Measurements from ENCODE around the gene PDE7B. TPM values are rescaled to one million over a fixed set of nuclear protein-coding genes. Genes with fewer than 3 reads are reported as not detected.
A peak's percentile ranks its signal among the peaks of the same experiment; 100 is the strongest.

PDE7B gene
- total and polyA plus RNA-seq, 2 experiments from 2014 or later: 3.1 to 6.8 TPM

DNA sequence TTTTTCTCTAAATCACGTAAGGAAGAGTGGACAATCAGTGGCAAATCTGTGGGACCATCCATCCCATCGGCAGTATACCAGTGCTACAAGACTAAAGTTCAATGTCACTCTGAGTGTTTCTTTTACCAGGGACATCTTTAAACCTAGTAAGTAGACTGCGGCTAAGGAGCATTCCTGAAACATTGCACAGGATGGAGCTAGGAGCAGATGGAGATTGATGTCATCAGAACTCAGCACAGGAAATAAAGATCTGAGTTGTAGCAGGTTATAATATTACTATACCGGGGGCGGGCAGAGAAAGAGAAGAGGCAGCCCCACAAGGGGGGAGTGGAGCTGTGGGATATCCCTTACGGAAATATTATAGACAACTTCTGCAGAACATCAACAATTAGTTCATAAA, 236.5 kb downstream of the PDE7B start:
- H3K9me2 ChIP-seq (ENCODE audit: insufficient read depth): no peaks in the 10 kb centered on the region
- no peak overlapping the region for H3K4me3 ChIP-seq
- no peak overlapping the region for H2AFZ ChIP-seq
- H3K27ac ChIP-seq: no peak overlapping the region
- peaks cover 25% of the 10 kb centered on the region for H3K79me2 ChIP-seq (ENCODE audit: insufficient read depth)
- H3K4me2 ChIP-seq (ENCODE audit: unreplicated experiment): no peak overlapping the region
- H3K9me3 ChIP-seq (ENCODE audit: low read depth): no peaks in the 10 kb centered on the region
- H4K20me1 ChIP-seq (ENCODE audit: insufficient read depth): no peaks in the 10 kb centered on the region
- no peaks in the 10 kb centered on the region for H3K36me3 ChIP-seq (ENCODE audit: low read depth)
- peak; percentile 38 for DNase-seq
- H3K9ac ChIP-seq: no peak overlapping the region
- in situ Hi-C loops (cut with MboI): no loop called here
- peaks cover 21% of the 10 kb centered on the region for H3F3A ChIP-seq (ENCODE audit: insufficient read depth)
- H3K27me3 ChIP-seq (replicated peaks; ENCODE audit: insufficient read depth): no peaks in the 10 kb centered on the region
- H3K4me1 ChIP-seq (ENCODE audit: insufficient read depth): peaks cover 39% of the 10 kb centered on the region
- TF ChIP-seq EZH2 (IDR thresholded peaks at IDR 0.05; ENCODE audit: insufficient read depth, poor library complexity, severe bottlenecking): no peak
- no peak for TF ChIP-seq EZH2phosphoT487 (IDR thresholded peaks at IDR 0.05; ENCODE audit: insufficient read depth, low read depth)
- 88 to 93% methylated on average over 6 of the region's 6 CpGs for WGBS, 2 experiments (ENCODE audit: low coverage in 1 of 2, low lambda C conversion rate in 2 of 2, missing lambda C conversion rate in 2 of 2)

DNA sequence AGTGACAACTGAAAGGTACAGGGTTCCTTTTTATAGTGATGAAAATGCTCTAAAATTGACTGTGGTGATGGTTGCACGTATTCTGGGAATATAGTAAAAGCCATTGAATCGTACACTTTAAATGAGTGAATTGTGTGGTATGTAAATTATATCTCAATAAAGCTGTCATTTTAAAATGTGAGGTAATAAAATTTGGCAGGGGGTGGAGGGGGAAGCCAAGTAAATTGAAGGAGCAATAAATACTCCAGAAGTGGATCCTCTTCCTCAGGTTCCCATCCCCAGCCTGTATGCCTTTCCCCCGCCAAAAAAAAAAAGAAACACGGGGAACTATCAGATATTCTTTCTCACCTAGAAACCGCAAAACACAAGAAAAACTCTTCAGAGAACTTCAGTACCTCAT, 237.2 kb downstream of the PDE7B start:
- Histone ChIP-seq H2AFZ (no peak overlapping the region), H3K9ac (no peak overlapping the region), H4K20me1 (ENCODE audit: insufficient read depth) (no peaks in the 10 kb centered on the region), H3K4me1 (ENCODE audit: insufficient read depth) (peaks cover 39% of the 10 kb centered on the region), H3K9me3 (ENCODE audit: low read depth) (no peaks in the 10 kb centered on the region), H3K27me3 (replicated peaks; ENCODE audit: insufficient read depth) (no peaks in the 10 kb centered on the region), H3K36me3 (ENCODE audit: low read depth) (no peaks in the 10 kb centered on the region), H3K79me2 (ENCODE audit: insufficient read depth) (peaks cover 20% of the 10 kb centered on the region), H3K4me2 (ENCODE audit: unreplicated experiment) (no peak overlapping the region), H3K4me3 (no peak overlapping the region), H3K9me2 (ENCODE audit: insufficient read depth) (no peaks in the 10 kb centered on the region), H3F3A (ENCODE audit: insufficient read depth) (peaks cover 21% of the 10 kb centered on the region), H3K27ac (no peak overlapping the region)
- no peak for TF ChIP-seq EZH2 (IDR thresholded peaks at IDR 0.05; ENCODE audit: insufficient read depth, poor library complexity, severe bottlenecking)
- TF ChIP-seq EZH2phosphoT487 (IDR thresholded peaks at IDR 0.05; ENCODE audit: insufficient read depth, low read depth): no peak
- no peak for DNase-seq
- WGBS, 2 experiments (ENCODE audit: low coverage in 1 of 2, low lambda C conversion rate in 2 of 2, missing lambda C conversion rate in 2 of 2): 89 to 93% methylated on average over 5 of the region's 5 CpGs
- in situ Hi-C loops (cut with MboI): no loop called here

DNA sequence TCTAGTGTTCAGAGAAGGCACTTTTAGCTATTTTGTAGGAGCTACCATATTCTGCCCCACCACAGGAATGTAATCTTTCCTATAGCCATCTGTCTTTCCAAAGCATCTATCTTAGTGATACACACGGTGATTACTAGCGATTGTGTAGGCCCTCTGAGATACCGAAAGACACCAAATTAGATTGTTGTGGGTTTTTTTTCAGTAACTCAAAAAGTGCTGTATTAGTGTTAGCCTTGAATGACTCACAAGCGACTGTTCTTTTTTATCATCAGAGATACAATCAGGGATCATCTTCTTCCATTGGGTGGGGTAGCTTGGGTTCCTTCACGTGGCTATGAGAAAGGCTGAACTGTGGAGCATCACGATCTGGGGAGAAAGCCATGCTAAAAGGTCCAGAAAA, 238.4 kb downstream of the PDE7B start:
- Histone ChIP-seq H3K9me2 (ENCODE audit: insufficient read depth) (no peaks in the 10 kb centered on the region), H3K9me3 (ENCODE audit: low read depth) (no peaks in the 10 kb centered on the region), H3K4me2 (ENCODE audit: unreplicated experiment) (no peak overlapping the region), H3K4me3 (no peak overlapping the region), H4K20me1 (ENCODE audit: insufficient read depth) (no peaks in the 10 kb centered on the region), H3K27me3 (replicated peaks; ENCODE audit: insufficient read depth) (no peaks in the 10 kb centered on the region), H3K4me1 (ENCODE audit: insufficient read depth) (peaks cover 32% of the 10 kb centered on the region), H3K27ac (peak overlapping the region; percentile 33), H2AFZ (peak overlapping the region; percentile 11; the same call in 1 of the 2 replicates), H3K9ac (no peak overlapping the region), H3K79me2 (ENCODE audit: insufficient read depth) (peaks cover 21% of the 10 kb centered on the region), H3F3A (ENCODE audit: insufficient read depth) (peaks cover 19% of the 10 kb centered on the region), H3K36me3 (ENCODE audit: low read depth) (no peaks in the 10 kb centered on the region)
- DNase-seq: peak; percentile 56
- in situ Hi-C loops (cut with MboI): no loop called here
- 65 to 74% methylated on average over 6 of the region's 6 CpGs for WGBS, 2 experiments (ENCODE audit: low coverage in 1 of 2, low lambda C conversion rate in 2 of 2, missing lambda C conversion rate in 2 of 2)
- TF ChIP-seq EZH2phosphoT487 (IDR thresholded peaks at IDR 0.05; ENCODE audit: insufficient read depth, low read depth): no peak

DNA sequence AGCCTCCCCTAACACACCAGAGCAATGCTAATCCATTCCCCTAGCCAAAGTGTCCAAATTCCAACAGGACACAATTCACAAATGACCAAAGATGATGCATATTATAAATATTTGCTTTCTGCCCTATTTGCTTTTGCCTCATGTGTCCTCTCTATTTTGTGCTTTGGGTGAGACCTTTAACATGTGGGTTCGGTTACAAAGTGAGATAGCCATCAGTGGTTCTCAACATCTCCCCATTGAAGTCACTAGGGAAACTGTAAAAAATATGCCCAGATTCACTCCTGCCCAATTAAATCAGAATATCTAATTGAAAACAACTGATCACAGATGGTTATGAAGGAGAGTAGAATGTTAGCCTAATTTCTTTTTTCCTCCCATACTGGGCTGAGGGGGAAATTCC, 239.4 kb downstream of the PDE7B start:
- H3K79me2 ChIP-seq (ENCODE audit: insufficient read depth): peaks cover 21% of the 10 kb centered on the region
- 0 out of 2 replicates have a peak overlapping the region, but pooled peaks have one; percentile 3 for H2AFZ ChIP-seq
- peak overlapping the region; percentile 33 for H3K27ac ChIP-seq
- peak; percentile 43 for DNase-seq
- H3F3A ChIP-seq (ENCODE audit: insufficient read depth): peaks cover 15% of the 10 kb centered on the region; the same call in 1 of the 2 replicates
- no peaks in the 10 kb centered on the region for H3K9me2 ChIP-seq (ENCODE audit: insufficient read depth)
- 21 to 33% methylated on average over 1 of the region's 1 CpG for WGBS, 2 experiments (ENCODE audit: low coverage in 1 of 2, low lambda C conversion rate in 2 of 2, missing lambda C conversion rate in 2 of 2)
- in situ Hi-C loops (cut with MboI): no loop called here
- H3K4me2 ChIP-seq (ENCODE audit: unreplicated experiment): peak overlapping the region; percentile 25
- H3K4me1 ChIP-seq (ENCODE audit: insufficient read depth): peaks cover 29% of the 10 kb centered on the region
- no peaks in the 10 kb centered on the region for H4K20me1 ChIP-seq (ENCODE audit: insufficient read depth)
- no peaks in the 10 kb centered on the region for H3K36me3 ChIP-seq (ENCODE audit: low read depth)
- no peak overlapping the region for H3K4me3 ChIP-seq
- no peaks in the 10 kb centered on the region for H3K9me3 ChIP-seq (ENCODE audit: low read depth)
- no peaks in the 10 kb centered on the region for H3K27me3 ChIP-seq (replicated peaks; ENCODE audit: insufficient read depth)
- TF ChIP-seq EZH2phosphoT487 (IDR thresholded peaks at IDR 0.05; ENCODE audit: insufficient read depth, low read depth) (no peak), EZH2 (IDR thresholded peaks at IDR 0.05; ENCODE audit: insufficient read depth, poor library complexity, severe bottlenecking) (no peak)
- H3K9ac ChIP-seq: no peak overlapping the region

- H3K27me3 ChIP-seq (replicated peaks; ENCODE audit: insufficient read depth): no peaks in the 10 kb centered on the region
- no peak overlapping the region for H3K4me3 ChIP-seq
- no peaks in the 10 kb centered on the region for H3K9me2 ChIP-seq (ENCODE audit: insufficient read depth)
- peaks cover 10% of the 10 kb centered on the region; the same call in 1 of the 2 replicates for H3K79me2 ChIP-seq (ENCODE audit: insufficient read depth)
- in situ Hi-C loops (cut with MboI): no loop called here
- peaks cover 17% of the 10 kb centered on the region; the same call in 1 of the 2 replicates for H3F3A ChIP-seq (ENCODE audit: insufficient read depth)
- H4K20me1 ChIP-seq (ENCODE audit: insufficient read depth): no peaks in the 10 kb centered on the region
- no peak overlapping the region for H2AFZ ChIP-seq
- no peak for TF ChIP-seq EZH2phosphoT487 (IDR thresholded peaks at IDR 0.05; ENCODE audit: insufficient read depth, low read depth)
- no peak for TF ChIP-seq EZH2 (IDR thresholded peaks at IDR 0.05; ENCODE audit: insufficient read depth, poor library complexity, severe bottlenecking)
- DNase-seq: no peak
- H3K4me1 ChIP-seq (ENCODE audit: insufficient read depth): peaks cover 28% of the 10 kb centered on the region
- no peak overlapping the region for H3K9ac ChIP-seq
- no peak overlapping the region for H3K27ac ChIP-seq
- H3K36me3 ChIP-seq (ENCODE audit: low read depth): no peaks in the 10 kb centered on the region
- no peak overlapping the region for H3K4me2 ChIP-seq (ENCODE audit: unreplicated experiment)
- no peaks in the 10 kb centered on the region for H3K9me3 ChIP-seq (ENCODE audit: low read depth)
- 73 to 80% methylated on average over 3 of the region's 3 CpGs for WGBS, 2 experiments (ENCODE audit: low coverage in 1 of 2, low lambda C conversion rate in 2 of 2, missing lambda C conversion rate in 2 of 2)
Measured at GRCh38 chr6:136092897-136093296, 241.4 kb downstream of the PDE7B start.
